IPS DF 6.9 (cell line): Measurements from ENCODE around the gene ZNF267.
"Not testable (repeated sequence)": the region's sequence is repeated elsewhere in the genome, so short reads cannot be mapped to it uniquely, and the experiment has no call there.

ENCODE experiments used
- DNase-seq: peaks from one replicate; pipeline ENCODE4 v3.0.0-alpha.2; 2013; ENCODE audit warnings: low read depth, low spot score
- H3K27ac ChIP-seq: one replicate; pipeline ENCODE4 v1.5.1; 2013; ENCODE audit warnings: low read length, control low read depth
- H3K27me3 ChIP-seq: 2 replicates; pipeline ENCODE4 v1.6.1; 2013; ENCODE audit warnings: mild to moderate bottlenecking, low read length; ENCODE audit not compliant: control insufficient read depth, insufficient read depth
- H3K36me3 ChIP-seq: 2 replicates; pipeline ENCODE4 v1.6.1; 2013; ENCODE audit warnings: low read length; ENCODE audit not compliant: control insufficient read depth, insufficient read depth
- H3K4me1 ChIP-seq: 2 replicates; pipeline ENCODE4 v1.6.1; 2013; ENCODE audit warnings: low read length; ENCODE audit not compliant: control insufficient read depth, insufficient read depth
- H3K4me3 ChIP-seq: 2 replicates; pipeline ENCODE4 v1.5.1; 2013; ENCODE audit warnings: mild to moderate bottlenecking, low read length
- H3K9me3 ChIP-seq: 2 replicates; pipeline ENCODE4 v1.6.1; 2013; ENCODE audit warnings: low read length, inconsistent platforms; ENCODE audit not compliant: control insufficient read depth, insufficient read depth
- WGBS: extraction: QIAGEN DNeasy Blood & Tissue Kit; methylation state at CpG from one replicate; pipeline ENCODE4 v1.1.7; 2013; ENCODE audit warnings: mixed read lengths, missing lambda C conversion rate; ENCODE audit not compliant: insufficient read length, insufficient coverage; 5-methylcytosine and 5-hydroxymethylcytosine counted together

The ZNF267 gene

DNA sequence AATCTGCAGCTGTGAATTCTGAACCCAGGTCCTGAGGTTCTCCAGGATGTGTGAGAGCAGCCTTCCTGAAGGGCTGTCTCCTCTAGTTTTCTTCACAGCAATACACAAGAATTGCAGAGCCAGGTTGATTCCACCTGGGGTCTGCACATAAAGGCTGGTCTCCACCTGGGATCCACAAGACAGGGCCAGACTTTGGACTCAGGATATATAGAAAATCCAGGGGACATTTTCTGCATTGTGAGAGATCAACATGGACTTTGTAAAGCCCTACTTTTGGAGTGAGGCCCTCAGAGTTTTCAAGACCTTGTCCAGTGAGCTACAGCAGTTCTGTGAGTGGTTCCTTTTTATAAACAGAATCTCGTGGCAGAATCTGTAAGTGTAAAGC is 6.3 kb downstream of the ZNF267 start:
- Histone ChIP-seq H3K9me3 (no peaks in the 10 kb centered on the region), H3K36me3 (peaks cover 2% of the 10 kb centered on the region; the same call in 1 of the 2 replicates), H3K4me1 (no peaks in the 10 kb centered on the region), H3K27me3 (no peaks in the 10 kb centered on the region), H3K4me3 (no peak overlapping the region), H3K27ac (no peak overlapping the region)
- no CpG with 5 or more reads among the region's 1 CpG for whole genome bisulfite sequencing
- DNase-seq, result no peak

GRCh38 chr16:31880322-31880979 is 6.8 kb downstream of the ZNF267 start:
- Histone ChIP-seq H3K36me3 (peaks cover 2% of the 10 kb centered on the region; the same call in 1 of the 2 replicates), H3K4me3 (no peak overlapping the region), H3K27me3 (no peaks in the 10 kb centered on the region), H3K4me1 (no peaks in the 10 kb centered on the region), H3K9me3 (no peaks in the 10 kb centered on the region), H3K27ac (no peak overlapping the region)
- DNase-seq, result no peak
- no CpG with 5 or more reads among the region's 3 CpGs for WGBS

- no peaks in the 10 kb centered on the region for H3K9me3 ChIP-seq
- no peaks in the 10 kb centered on the region for H3K4me1 ChIP-seq
- H3K36me3 ChIP-seq, result no peaks in the 10 kb centered on the region; the same call in 1 of the 2 replicates
- H3K27me3 ChIP-seq, result no peaks in the 10 kb centered on the region
- WGBS, result no CpG with 5 or more reads among the region's 4 CpGs
- no peak for DNase-seq
- H3K27ac ChIP-seq, result no peak overlapping the region
- H3K4me3 ChIP-seq, result no peak overlapping the region
Observed at GRCh38 chr16:31886227-31886626, 12.6 kb downstream of the ZNF267 start.

DNA sequence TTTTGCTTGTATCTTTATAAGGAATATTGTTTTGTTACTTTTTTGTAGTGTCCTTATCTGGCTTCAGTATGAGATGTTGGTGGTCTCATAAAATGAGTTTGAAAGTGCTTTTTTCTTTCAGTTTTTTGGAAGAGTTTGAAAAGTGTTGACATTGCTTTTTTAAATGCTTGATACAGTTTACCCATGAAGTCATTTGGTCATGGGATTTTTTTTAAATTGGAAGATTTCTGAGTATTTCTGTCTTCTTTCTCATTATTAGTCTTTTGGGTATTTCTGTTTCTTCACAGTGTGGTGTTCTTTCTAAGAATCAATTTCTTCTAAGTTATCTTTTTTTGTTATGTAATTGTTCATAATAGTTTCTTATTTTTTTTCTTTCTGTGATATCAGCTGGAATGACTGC is 15.1 kb downstream of the ZNF267 start:
- Histone ChIP-seq H3K9me3 (no peaks in the 10 kb centered on the region), H3K27me3 (no peaks in the 10 kb centered on the region), H3K36me3 (no peaks in the 10 kb centered on the region; the same call in 1 of the 2 replicates), H3K27ac (no peak overlapping the region), H3K4me1 (no peaks in the 10 kb centered on the region), H3K4me3 (no peak overlapping the region)
- no peak for DNase-seq

- DNase-seq, H3K4me3 ChIP-seq, H3K27ac ChIP-seq, H3K27me3 ChIP-seq, H3K36me3 ChIP-seq, H3K4me1 ChIP-seq, H3K9me3 ChIP-seq: not testable (repeated sequence)
- no CpG with 5 or more reads among the region's 4 CpGs for WGBS
Observed at GRCh38 chr16:31892111-31892510, 18.5 kb downstream of the ZNF267 start.

- WGBS, result no CpG with 5 or more reads among the region's 1 CpG
- no peaks in the 10 kb centered on the region for H3K4me1 ChIP-seq
- H3K36me3 ChIP-seq, result peaks cover 7% of the 10 kb centered on the region; the same call in 1 of the 2 replicates
- no peaks in the 10 kb centered on the region for H3K9me3 ChIP-seq
- DNase-seq, result no peak
- H3K27ac ChIP-seq, result no peak overlapping the region
- H3K27me3 ChIP-seq, result no peaks in the 10 kb centered on the region
- no peak overlapping the region for H3K4me3 ChIP-seq
Observed at GRCh38 chr16:31893824-31894223, 20.2 kb downstream of the ZNF267 start.

GRCh38 chr16:31897283-31897682 is 23.7 kb downstream of the ZNF267 start:
- Histone ChIP-seq H3K4me1 (no peaks in the 10 kb centered on the region), H3K27me3 (no peaks in the 10 kb centered on the region), H3K4me3 (no peak overlapping the region), H3K9me3 (no peaks in the 10 kb centered on the region), H3K36me3 (peaks cover 7% of the 10 kb centered on the region; the same call in 1 of the 2 replicates), H3K27ac (no peak overlapping the region)
- no peak for DNase-seq

DNA sequence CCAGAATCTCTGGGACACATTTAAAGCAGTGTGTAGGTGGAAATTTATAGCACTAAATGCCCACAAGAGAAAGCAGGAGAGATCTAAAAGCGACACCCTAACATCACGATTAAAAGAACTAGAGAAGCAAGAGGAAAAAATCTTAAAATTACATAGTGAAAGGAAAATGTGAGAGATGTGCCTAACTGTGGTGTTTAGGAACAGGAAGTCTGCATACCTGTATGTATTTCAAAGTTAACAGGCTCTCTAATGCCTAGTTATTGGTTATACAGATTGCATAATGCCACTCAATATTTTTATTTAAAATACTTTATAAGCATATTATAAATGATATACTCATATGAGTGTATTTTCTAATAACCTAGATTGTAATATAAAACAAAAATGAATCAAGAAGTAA is 25.9 kb downstream of the ZNF267 start:
- H3K27me3 ChIP-seq, result no peaks in the 10 kb centered on the region
- H3K27ac ChIP-seq, result no peak overlapping the region
- no CpG with 5 or more reads among the region's 2 CpGs for WGBS
- no peak for DNase-seq
- H3K4me1 ChIP-seq, result no peaks in the 10 kb centered on the region
- H3K4me3 ChIP-seq, result no peak overlapping the region
- H3K9me3 ChIP-seq, result no peaks in the 10 kb centered on the region
- H3K36me3 ChIP-seq, result peaks cover 5% of the 10 kb centered on the region; the same call in 1 of the 2 replicates

DNA sequence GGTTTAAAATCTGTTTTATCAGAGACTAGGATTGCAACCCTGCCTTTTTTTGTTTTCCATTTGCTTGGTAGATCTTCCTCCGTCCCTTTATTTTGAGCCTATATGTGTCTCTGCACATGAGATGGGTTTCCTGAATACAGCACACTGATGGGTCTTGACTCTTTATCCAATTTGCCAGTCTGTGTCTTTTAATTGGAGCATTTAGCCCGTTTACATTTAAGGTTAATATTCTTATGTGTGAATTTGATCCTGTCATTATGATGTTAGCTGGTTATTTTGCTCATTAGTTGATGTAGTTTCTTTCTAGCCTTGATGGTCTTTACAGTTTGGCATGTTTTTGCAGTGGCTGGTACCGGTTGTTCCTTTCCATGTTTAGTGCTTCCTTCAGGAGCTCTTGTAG is 31.0 kb downstream of the ZNF267 start:
- H3K27ac ChIP-seq, H3K9me3 ChIP-seq, H3K27me3 ChIP-seq, H3K4me1 ChIP-seq, H3K36me3 ChIP-seq, DNase-seq, H3K4me3 ChIP-seq: not testable (repeated sequence)
- WGBS, result no CpG with 5 or more reads among the region's 3 CpGs

GRCh38 chr16:31913668-31914067 is 40.1 kb downstream of the ZNF267 start:
- Histone ChIP-seq H3K9me3 (peaks cover 13% of the 10 kb centered on the region), H3K27ac (no peak overlapping the region), H3K4me1 (no peaks in the 10 kb centered on the region), H3K27me3 (no peaks in the 10 kb centered on the region), H3K36me3 (peaks cover 3% of the 10 kb centered on the region; the same call in 1 of the 2 replicates), H3K4me3 (no peak overlapping the region)
- no CpG with 5 or more reads among the region's 1 CpG for WGBS
- DNase-seq, result no peak

DNA sequence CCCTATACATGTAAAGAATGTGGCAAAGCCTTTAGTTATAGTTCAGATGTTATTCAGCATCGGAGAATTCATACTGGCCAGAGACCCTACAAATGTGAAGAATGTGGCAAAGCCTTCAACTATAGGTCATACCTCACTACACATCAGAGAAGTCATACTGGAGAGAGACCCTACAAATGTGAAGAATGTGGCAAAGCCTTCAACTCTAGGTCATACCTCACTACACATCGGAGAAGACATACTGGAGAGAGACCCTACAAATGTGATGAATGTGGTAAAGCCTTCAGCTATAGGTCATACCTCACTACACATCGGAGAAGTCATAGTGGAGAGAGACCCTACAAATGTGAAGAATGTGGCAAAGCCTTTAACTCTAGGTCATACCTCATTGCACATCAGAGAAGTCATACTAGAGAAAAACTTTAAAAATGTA is 42.5 kb downstream of the ZNF267 start:
- Histone ChIP-seq H3K4me1 (no peaks in the 10 kb centered on the region), H3K4me3 (no peak overlapping the region), H3K9me3 (peaks cover 13% of the 10 kb centered on the region), H3K27ac (no peak overlapping the region), H3K36me3 (peaks cover 3% of the 10 kb centered on the region; the same call in 1 of the 2 replicates), H3K27me3 (no peaks in the 10 kb centered on the region)
- no peak for DNase-seq
- no CpG with 5 or more reads among the region's 3 CpGs for WGBS
